SK-N-SH treated with all-trans-retinoic acid at 6 μM for 48 hours (cell line): Measurements from ENCODE around the gene NUP133.

Experiments
- ISL1 ChIP-seq: fragments of 250-450 bp; sonication (Bioruptor Pico); IDR thresholded peaks from 2 replicates; pipeline ENCODE4 v2.1.2; 2022; ENCODE audit warnings: mild to moderate bottlenecking, moderate library complexity
- PPARA ChIP-seq: fragments of 250-450 bp; sonication (Bioruptor Pico); IDR thresholded peaks from 2 replicates; pipeline ENCODE4 v1.5.0; 2020; ENCODE audit warnings: mild to moderate bottlenecking, borderline replicate concordance
- SNAI2 ChIP-seq: fragments of 250-450 bp; sonication (Bioruptor Pico); IDR thresholded peaks from 2 replicates; pipeline ENCODE4 v1.5.0; 2020; ENCODE audit warnings: mild to moderate bottlenecking, moderate library complexity
- TCF4 ChIP-seq: fragments of 250-450 bp; sonication (Bioruptor Pico); IDR thresholded peaks from 2 replicates; pipeline ENCODE4 v1.8.0; 2021; ENCODE audit warnings: mild to moderate bottlenecking, moderate library complexity, borderline replicate concordance
- ZC3H10 ChIP-seq: fragments of 250-450 bp; sonication (Bioruptor Pico); IDR thresholded peaks from 2 replicates; pipeline ENCODE4 v1.5.1; 2021; ENCODE audit warnings: mild to moderate bottlenecking, moderate library complexity
- ZFP3 ChIP-seq: fragments of 250-450 bp; sonication (Bioruptor Pico); IDR thresholded peaks from 2 replicates; pipeline ENCODE4 v1.5.0; 2020; ENCODE audit warnings: mild to moderate bottlenecking, moderate library complexity
- ZNF565 ChIP-seq: fragments of 450-650 bp; formaldehyde crosslinking; conservative IDR thresholded peaks from 2 replicates; pipeline ENCODE4 v1.5.0; 2020; ENCODE audit warnings: low read depth, mild to moderate bottlenecking, moderate library complexity
- TF ChIP-seq, protein P1 (sequence below): fragments of 250-450 bp; sonication (Bioruptor Pico); IDR thresholded peaks from 2 replicates; pipeline ENCODE4 v1.5.0; 2020; ENCODE audit warnings: mild to moderate bottlenecking, moderate library complexity
- TF ChIP-seq, protein P2 (sequence below): fragments of 250-450 bp; sonication (Bioruptor Pico); IDR thresholded peaks from 2 replicates; pipeline ENCODE4 v1.8.0; 2020; ENCODE audit warnings: mild to moderate bottlenecking, moderate library complexity, borderline replicate concordance

DNA sequence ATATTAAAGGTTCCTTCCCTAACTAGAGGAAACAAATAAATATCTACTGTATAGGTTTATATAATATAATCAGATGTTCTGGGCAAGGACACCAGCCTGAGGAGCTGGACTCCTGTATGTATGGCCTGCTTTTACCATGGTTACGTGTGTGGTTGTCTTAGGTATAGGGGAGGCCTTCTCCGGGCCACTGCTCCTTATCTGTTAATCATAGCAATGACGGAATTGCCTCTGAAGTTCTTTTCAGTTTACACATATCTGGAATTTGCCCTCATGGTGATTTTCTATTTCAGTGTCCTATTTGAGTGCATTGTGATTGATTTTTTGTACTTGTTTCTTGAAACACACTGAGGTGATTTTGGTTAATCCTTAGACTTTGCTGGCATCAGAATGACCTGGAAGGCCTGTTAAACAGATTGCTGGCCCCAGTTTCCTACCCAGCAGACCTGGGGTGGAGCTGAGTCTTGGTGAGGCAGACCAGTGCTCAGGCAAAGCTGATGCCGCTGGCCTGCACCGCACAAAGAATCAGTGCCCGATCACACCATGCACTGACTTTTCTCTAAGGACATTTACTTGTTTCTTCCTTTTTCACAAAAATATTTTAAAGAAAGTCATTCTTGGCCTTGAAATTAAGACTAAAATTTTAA lies 31.8 kb upstream of the NUP133 start:
- TF ChIP-seq ZNF565 (no peak), TCF4 (CRISPR knock-in tag) (no peak), ISL1 (CRISPR knock-in tag) (no peak), SNAI2 (CRISPR knock-in tag) (no peak), ZC3H10 (CRISPR knock-in tag) (no peak), PPARA (CRISPR knock-in tag) (no peak), ZFP3 (CRISPR knock-in tag) (no peak)
- TF ChIP-seq, protein P1, sequence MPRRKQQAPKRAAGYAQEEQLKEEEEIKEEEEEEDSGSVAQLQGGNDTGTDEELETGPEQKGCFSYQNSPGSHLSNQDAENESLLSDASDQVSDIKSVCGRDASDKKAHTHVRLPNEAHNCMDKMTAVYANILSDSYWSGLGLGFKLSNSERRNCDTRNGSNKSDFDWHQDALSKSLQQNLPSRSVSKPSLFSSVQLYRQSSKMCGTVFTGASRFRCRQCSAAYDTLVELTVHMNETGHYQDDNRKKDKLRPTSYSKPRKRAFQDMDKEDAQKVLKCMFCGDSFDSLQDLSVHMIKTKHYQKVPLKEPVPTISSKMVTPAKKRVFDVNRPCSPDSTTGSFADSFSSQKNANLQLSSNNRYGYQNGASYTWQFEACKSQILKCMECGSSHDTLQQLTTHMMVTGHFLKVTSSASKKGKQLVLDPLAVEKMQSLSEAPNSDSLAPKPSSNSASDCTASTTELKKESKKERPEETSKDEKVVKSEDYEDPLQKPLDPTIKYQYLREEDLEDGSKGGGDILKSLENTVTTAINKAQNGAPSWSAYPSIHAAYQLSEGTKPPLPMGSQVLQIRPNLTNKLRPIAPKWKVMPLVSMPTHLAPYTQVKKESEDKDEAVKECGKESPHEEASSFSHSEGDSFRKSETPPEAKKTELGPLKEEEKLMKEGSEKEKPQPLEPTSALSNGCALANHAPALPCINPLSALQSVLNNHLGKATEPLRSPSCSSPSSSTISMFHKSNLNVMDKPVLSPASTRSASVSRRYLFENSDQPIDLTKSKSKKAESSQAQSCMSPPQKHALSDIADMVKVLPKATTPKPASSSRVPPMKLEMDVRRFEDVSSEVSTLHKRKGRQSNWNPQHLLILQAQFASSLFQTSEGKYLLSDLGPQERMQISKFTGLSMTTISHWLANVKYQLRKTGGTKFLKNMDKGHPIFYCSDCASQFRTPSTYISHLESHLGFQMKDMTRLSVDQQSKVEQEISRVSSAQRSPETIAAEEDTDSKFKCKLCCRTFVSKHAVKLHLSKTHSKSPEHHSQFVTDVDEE (CRISPR knock-in tag): no peak
- TF ChIP-seq, protein P2, sequence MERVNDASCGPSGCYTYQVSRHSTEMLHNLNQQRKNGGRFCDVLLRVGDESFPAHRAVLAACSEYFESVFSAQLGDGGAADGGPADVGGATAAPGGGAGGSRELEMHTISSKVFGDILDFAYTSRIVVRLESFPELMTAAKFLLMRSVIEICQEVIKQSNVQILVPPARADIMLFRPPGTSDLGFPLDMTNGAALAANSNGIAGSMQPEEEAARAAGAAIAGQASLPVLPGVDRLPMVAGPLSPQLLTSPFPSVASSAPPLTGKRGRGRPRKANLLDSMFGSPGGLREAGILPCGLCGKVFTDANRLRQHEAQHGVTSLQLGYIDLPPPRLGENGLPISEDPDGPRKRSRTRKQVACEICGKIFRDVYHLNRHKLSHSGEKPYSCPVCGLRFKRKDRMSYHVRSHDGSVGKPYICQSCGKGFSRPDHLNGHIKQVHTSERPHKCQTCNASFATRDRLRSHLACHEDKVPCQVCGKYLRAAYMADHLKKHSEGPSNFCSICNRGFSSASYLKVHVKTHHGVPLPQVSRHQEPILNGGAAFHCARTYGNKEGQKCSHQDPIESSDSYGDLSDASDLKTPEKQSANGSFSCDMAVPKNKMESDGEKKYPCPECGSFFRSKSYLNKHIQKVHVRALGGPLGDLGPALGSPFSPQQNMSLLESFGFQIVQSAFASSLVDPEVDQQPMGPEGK (CRISPR knock-in tag): no peak
